Effector memory CD4-positive, alpha-beta T cell (primary cell): ENCODE data around the gene SLC9A3.
"Not testable (repeated sequence)": the region's sequence is repeated elsewhere in the genome, so short reads cannot be mapped to it uniquely, and the experiment has no call there.

ENCODE experiments used
- DNase-seq, 3 donors: peaks; one replicate each; pipeline ENCODE4 v3.0.0-alpha.2; 2020
- H3K27ac ChIP-seq: 2 replicates; pipeline ENCODE4 v1.7.0; 2013; ENCODE audit warnings: mild to moderate bottlenecking, low read length, moderate library complexity; ENCODE audit not compliant: insufficient read depth, poor library complexity, severe bottlenecking
- H3K27me3 ChIP-seq: replicated peaks from 2 replicates; pipeline ENCODE4 v1.7.0; 2013; ENCODE audit warnings: mild to moderate bottlenecking, low read length; ENCODE audit not compliant: insufficient read depth, control insufficient read depth, poor library complexity, severe bottlenecking
- H3K36me3 ChIP-seq: 2 replicates; pipeline ENCODE4 v1.7.0; 2013; ENCODE audit warnings: mild to moderate bottlenecking, low read length, moderate library complexity; ENCODE audit not compliant: control insufficient read depth, insufficient read depth
- H3K4me1 ChIP-seq: 2 replicates; pipeline ENCODE4 v1.7.0; 2013; ENCODE audit warnings: low read length, mild to moderate bottlenecking; ENCODE audit not compliant: control insufficient read depth, insufficient read depth, poor library complexity, severe bottlenecking
- H3K4me3 ChIP-seq: 2 replicates; pipeline ENCODE4 v1.7.0; 2013; ENCODE audit warnings: low read length, low read depth, mild to moderate bottlenecking; ENCODE audit not compliant: insufficient read depth, poor library complexity, severe bottlenecking
- H3K9me3 ChIP-seq: 2 replicates; pipeline ENCODE4 v1.7.0; 2013; ENCODE audit warnings: mild to moderate bottlenecking, low read length, moderate library complexity; ENCODE audit not compliant: control insufficient read depth

The SLC9A3 gene

GRCh38 chr5:490116-491106 is 33.8 kb downstream of the SLC9A3 start:
- DNase-seq = no peak
- Histone ChIP-seq H3K27me3 (no peaks in the 10 kb centered on the region), H3K4me3 (no peak overlapping the region), H3K9me3 (no peaks in the 10 kb centered on the region), H3K27ac (no peak overlapping the region), H3K4me1 (peaks cover 4% of the 10 kb centered on the region), H3K36me3 (no peaks in the 10 kb centered on the region)

GRCh38 chr5:489689-490080 is 34.6 kb downstream of the SLC9A3 start:
- Histone ChIP-seq H3K9me3 (no peaks in the 10 kb centered on the region), H3K4me3 (no peak overlapping the region), H3K4me1 (peaks cover 4% of the 10 kb centered on the region), H3K27me3 (no peaks in the 10 kb centered on the region), H3K36me3 (no peaks in the 10 kb centered on the region), H3K27ac (no peak overlapping the region)
- no peak for DNase-seq

GRCh38 chr5:488744-489688 is 35.2 kb downstream of the SLC9A3 start:
- DNase-seq = no peak
- no peak overlapping the region for H3K27ac ChIP-seq
- H3K36me3 ChIP-seq = no peaks in the 10 kb centered on the region
- no peaks in the 10 kb centered on the region for H3K9me3 ChIP-seq
- no peak overlapping the region for H3K4me3 ChIP-seq
- peaks cover 4% of the 10 kb centered on the region for H3K4me1 ChIP-seq
- H3K27me3 ChIP-seq = no peaks in the 10 kb centered on the region

- no peak overlapping the region for H3K4me3 ChIP-seq
These were observed 36.0 kb downstream of the SLC9A3 start for GRCh38 chr5:488241-488640.

GRCh38 chr5:486597-486996 is 37.7 kb downstream of the SLC9A3 start:
- H3K4me1 ChIP-seq, DNase-seq, H3K36me3 ChIP-seq, H3K27ac ChIP-seq, H3K4me3 ChIP-seq, H3K9me3 ChIP-seq, H3K27me3 ChIP-seq: not testable (repeated sequence)

More at GRCh38 chr5:488241-488640, 36.0 kb downstream of the SLC9A3 start:
- peaks cover 4% of the 10 kb centered on the region for H3K4me1 ChIP-seq
- no peaks in the 10 kb centered on the region for H3K27me3 ChIP-seq
- DNase-seq = no peak
- no peaks in the 10 kb centered on the region for H3K9me3 ChIP-seq
- H3K36me3 ChIP-seq = no peaks in the 10 kb centered on the region
- H3K27ac ChIP-seq = no peak overlapping the region

GRCh38 chr5:485946-486491 is 38.2 kb downstream of the SLC9A3 start:
- Histone ChIP-seq H3K36me3 (no peaks in the 10 kb centered on the region), H3K27ac (no peak overlapping the region), H3K9me3 (no peaks in the 10 kb centered on the region), H3K4me3 (no peak overlapping the region), H3K4me1 (peaks cover 4% of the 10 kb centered on the region), H3K27me3 (peaks cover 3% of the 10 kb centered on the region)
- no peak for DNase-seq

- no peak for DNase-seq
- no peak overlapping the region for H3K27ac ChIP-seq
- H3K9me3 ChIP-seq = no peaks in the 10 kb centered on the region
- H3K4me1 ChIP-seq = peaks cover 4% of the 10 kb centered on the region
- no peaks in the 10 kb centered on the region for H3K36me3 ChIP-seq
- peaks cover 3% of the 10 kb centered on the region for H3K27me3 ChIP-seq
- no peak overlapping the region for H3K4me3 ChIP-seq
These were observed 38.9 kb downstream of the SLC9A3 start for GRCh38 chr5:485113-485945.

- Histone ChIP-seq H3K27me3 (peaks cover 3% of the 10 kb centered on the region), H3K27ac (no peak overlapping the region), H3K36me3 (no peaks in the 10 kb centered on the region), H3K4me3 (no peak overlapping the region), H3K9me3 (no peaks in the 10 kb centered on the region), H3K4me1 (peaks cover 4% of the 10 kb centered on the region)
- DNase-seq = no peak
These were observed 39.7 kb downstream of the SLC9A3 start for GRCh38 chr5:484556-484955.

GRCh38 chr5:483434-484140 is 40.7 kb downstream of the SLC9A3 start:
- Histone ChIP-seq H3K27me3 (peaks cover 3% of the 10 kb centered on the region), H3K4me3 (no peak overlapping the region), H3K27ac (no peak overlapping the region), H3K9me3 (no peaks in the 10 kb centered on the region), H3K36me3 (no peaks in the 10 kb centered on the region), H3K4me1 (peaks cover 4% of the 10 kb centered on the region)
- no peak for DNase-seq
